GM23248 (cell line): ENCODE measurements around the gene PSMD13. TPM values are rescaled to one million over a fixed set of nuclear protein-coding genes. Genes with fewer than 3 reads are reported as not detected.
"Not testable (repeated sequence)": the region's sequence is repeated elsewhere in the genome, so short reads cannot be mapped to it uniquely, and the experiment has no call there.

ENCODE experiments used
- DNase-seq: peaks from one replicate; pipeline ENCODE4 v3.0.0-alpha.2; 2015
- H2AFZ ChIP-seq: fragments of 200-600 bp; sonication (generic); 2 replicates; pipeline ENCODE4 v1.6.1; 2016; ENCODE audit warnings: antibody characterized with exemption
- H3F3A ChIP-seq: fragments of 200-600 bp; sonication (generic); 2 replicates; pipeline ENCODE4 v1.6.1; 2016; ENCODE audit warnings: mild to moderate bottlenecking, antibody characterized with exemption, mixed run types; ENCODE audit not compliant: insufficient read depth
- H3K27ac ChIP-seq: fragments of 200-600 bp; sonication (generic); 2 replicates; pipeline ENCODE4 v1.5.1; 2016; ENCODE audit warnings: mild to moderate bottlenecking
- H3K27me3 ChIP-seq: fragments of 200-600 bp; sonication (generic); replicated peaks from 2 replicates; pipeline ENCODE4 v1.6.1; 2016; ENCODE audit warnings: mild to moderate bottlenecking; ENCODE audit not compliant: insufficient read depth
- H3K36me3 ChIP-seq: fragments of 200-600 bp; sonication (generic); 2 replicates; pipeline ENCODE4 v1.6.1; 2016; ENCODE audit warnings: low read depth, mild to moderate bottlenecking
- H3K4me1 ChIP-seq: fragments of 200-600 bp; sonication (generic); 2 replicates; pipeline ENCODE4 v1.6.1; 2016; ENCODE audit warnings: mild to moderate bottlenecking; ENCODE audit not compliant: insufficient read depth
- H3K4me2 ChIP-seq: fragments of 200-600 bp; sonication (generic); one replicate; pipeline ENCODE4 v1.6.1; 2016; ENCODE audit warnings: mild to moderate bottlenecking; ENCODE audit not compliant: unreplicated experiment
- H3K4me3 ChIP-seq: fragments of 200-600 bp; sonication (generic); 2 replicates; pipeline ENCODE4 v1.5.1; 2016; ENCODE audit warnings: mild to moderate bottlenecking
- H3K79me2 ChIP-seq: fragments of 200-600 bp; sonication (generic); 2 replicates; pipeline ENCODE4 v1.6.1; 2016; ENCODE audit warnings: mild to moderate bottlenecking; ENCODE audit not compliant: insufficient read depth
- H3K9ac ChIP-seq: fragments of 200-600 bp; sonication (generic); 2 replicates; pipeline ENCODE4 v1.6.1; 2016; ENCODE audit warnings: mild to moderate bottlenecking
- H3K9me2 ChIP-seq: fragments of 200-600 bp; sonication (generic); 2 replicates; pipeline ENCODE4 v1.6.1; 2016; ENCODE audit warnings: mixed run types, mild to moderate bottlenecking, moderate library complexity; ENCODE audit not compliant: insufficient read depth
- H3K9me3 ChIP-seq: fragments of 200-600 bp; sonication (generic); one replicate; pipeline ENCODE4 v1.6.1; 2017; ENCODE audit warnings: low read depth
- H4K20me1 ChIP-seq: fragments of 200-600 bp; sonication (generic); 2 replicates; pipeline ENCODE4 v1.6.0; 2016; ENCODE audit not compliant: insufficient read depth
- EZH2 ChIP-seq: fragments of 200-600 bp; sonication (generic); IDR thresholded peaks from 2 replicates; pipeline ENCODE4 v1.6.1; 2018; ENCODE audit warnings: antibody characterized with exemption, mild to moderate bottlenecking; ENCODE audit not compliant: insufficient read depth, poor library complexity, severe bottlenecking
- EZH2phosphoT487 ChIP-seq: fragments of 200-600 bp; sonication (generic); IDR thresholded peaks from 2 replicates; pipeline ENCODE4 v1.6.1; 2018; ENCODE audit warnings: antibody characterized with exemption, moderate library complexity, mild to moderate bottlenecking, low read depth; ENCODE audit not compliant: insufficient read depth
- WGBS, 2 experiments: methylation state at CpG; one replicate each; pipeline ENCODE4 v1.1.6; 2015 to 2017; ENCODE audit warnings: low lambda C conversion rate in 2 of 2, low coverage in 1 of 2; ENCODE audit errors: missing lambda C conversion rate in 2 of 2; 5-methylcytosine and 5-hydroxymethylcytosine counted together
- in situ Hi-C: fragments of 300-500 bp; cut with MboI; formaldehyde crosslinking; loops from 2 replicates; pipeline ENCODE4 v1.15.0; 2020
- polyA plus RNA-seq: library from polyadenylated mRNA; unstranded; fragments of >200 nt; fragmentation: Nextera tagmentation; extraction: Ambion mirVana; gene quantifications from 2 replicates; pipeline ENCODE4 v1.2.1, GENCODE V29; 2016
- total RNA-seq: library from RNA; depleted of rRNA; stranded (reverse); fragments of >200 nt; shearing (Covaris generic); gene quantifications from 2 replicates; pipeline ENCODE4 v1.2.3, GENCODE V29; 2014

The PSMD13 gene
- total and polyA plus RNA-seq, 2 experiments from 2014 or later: 145 to 188 TPM

- DNase-seq: no peak
- Histone ChIP-seq H3K4me2 (no peak overlapping the region), H3K27me3 (peaks cover 48% of the 10 kb centered on the region), H3K27ac (no peak overlapping the region), H2AFZ (no peak overlapping the region), H3K9me3 (no peaks in the 10 kb centered on the region), H3K9ac (no peak overlapping the region), H4K20me1 (no peaks in the 10 kb centered on the region), H3K79me2 (no peaks in the 10 kb centered on the region), H3K4me1 (no peaks in the 10 kb centered on the region), H3K9me2 (no peaks in the 10 kb centered on the region), H3F3A (no peaks in the 10 kb centered on the region), H3K36me3 (no peaks in the 10 kb centered on the region), H3K4me3 (no peak overlapping the region)
- TF ChIP-seq EZH2phosphoT487 (no peak), EZH2 (no peak)
- 68 to 71% methylated on average over 18 to 23 of the region's 23 CpGs for WGBS, 2 experiments
- in situ Hi-C loops: no loop called here
These were observed 46.8 kb downstream of the PSMD13 start for GRCh38 chr11:283405-284104.

GRCh38 chr11:284105-285020, 47.6 kb downstream of the PSMD13 start:
- Histone ChIP-seq H3K9ac (no peak overlapping the region), H3K27me3 (peaks cover 42% of the 10 kb centered on the region), H3K4me2 (no peak overlapping the region), H3K4me3 (no peak overlapping the region), H4K20me1 (no peaks in the 10 kb centered on the region), H3K27ac (no peak overlapping the region), H3F3A (no peaks in the 10 kb centered on the region), H3K4me1 (no peaks in the 10 kb centered on the region), H3K79me2 (no peaks in the 10 kb centered on the region), H3K36me3 (no peaks in the 10 kb centered on the region), H3K9me2 (no peaks in the 10 kb centered on the region), H2AFZ (no peak overlapping the region), H3K9me3 (no peaks in the 10 kb centered on the region)
- in situ Hi-C loops: no loop called here
- WGBS, 2 experiments: 74 to 76% methylated on average over 22 to 24 of the region's 24 CpGs
- DNase-seq: no peak
- TF ChIP-seq EZH2phosphoT487 (no peak), EZH2 (no peak)

GRCh38 chr11:285021-285893, 48.5 kb downstream of the PSMD13 start:
- no peaks in the 10 kb centered on the region for H3K9me2 ChIP-seq
- no peak overlapping the region for H3K4me2 ChIP-seq
- H3K27me3 ChIP-seq: peaks cover 33% of the 10 kb centered on the region
- H3K9me3 ChIP-seq: no peaks in the 10 kb centered on the region
- TF ChIP-seq EZH2 (no peak), EZH2phosphoT487 (no peak)
- H3F3A ChIP-seq: no peaks in the 10 kb centered on the region
- H3K4me3 ChIP-seq: no peak overlapping the region
- no peak overlapping the region for H2AFZ ChIP-seq
- no peaks in the 10 kb centered on the region for H3K79me2 ChIP-seq
- 60 to 72% methylated on average over 17 to 29 of the region's 29 CpGs for WGBS, 2 experiments
- no peaks in the 10 kb centered on the region for H4K20me1 ChIP-seq
- no peaks in the 10 kb centered on the region for H3K36me3 ChIP-seq
- H3K4me1 ChIP-seq: no peaks in the 10 kb centered on the region
- in situ Hi-C loops: no loop called here
- DNase-seq: no peak
- H3K9ac ChIP-seq: no peak overlapping the region
- no peak overlapping the region for H3K27ac ChIP-seq

GRCh38 chr11:285894-286220, 49.1 kb downstream of the PSMD13 start:
- Histone ChIP-seq H3K9ac (no peak overlapping the region), H3K4me1 (no peaks in the 10 kb centered on the region), H3K36me3 (no peaks in the 10 kb centered on the region), H4K20me1 (no peaks in the 10 kb centered on the region), H3K9me3 (no peaks in the 10 kb centered on the region), H3K9me2 (no peaks in the 10 kb centered on the region), H3K79me2 (no peaks in the 10 kb centered on the region), H3K27me3 (peaks cover 28% of the 10 kb centered on the region), H3K4me3 (no peak overlapping the region), H3K4me2 (no peak overlapping the region), H3F3A (no peaks in the 10 kb centered on the region), H3K27ac (no peak overlapping the region), H2AFZ (no peak overlapping the region)
- WGBS, 2 experiments: 68 to 80% methylated on average over 8 of the region's 8 CpGs
- DNase-seq: no peak
- TF ChIP-seq EZH2 (no peak), EZH2phosphoT487 (no peak)
- in situ Hi-C loops: no loop called here

- WGBS, 2 experiments: 89 to 93% methylated on average over 13 to 27 of the region's 27 CpGs
- H3K4me2 ChIP-seq, DNase-seq, in situ Hi-C loops, H4K20me1 ChIP-seq, H3K9ac ChIP-seq, H3K9me2 ChIP-seq, H3K9me3 ChIP-seq, H3K4me1 ChIP-seq, H3F3A ChIP-seq, H3K36me3 ChIP-seq, H3K79me2 ChIP-seq, H3K27ac ChIP-seq, H2AFZ ChIP-seq, H3K4me3 ChIP-seq: not testable (repeated sequence)
- peaks cover 15% of the 10 kb centered on the region for H3K27me3 ChIP-seq
These were observed 50.4 kb downstream of the PSMD13 start for GRCh38 chr11:286977-287820.
